Measurements from ENCODE around the gene MPI.

Gene MPI

GRCh38 chr15:74889883-74890664 lies at the start of gene MPI:
Gene MPI (plus strand): TSS chr15:74890042. CDS start chr15:74890074, 32 bp downstream.
- DNase-seq, result peak; percentile 24

- DNase-seq, result no peak
These were observed 48.7 kb upstream of the MPI start for GRCh38 chr15:74840851-74841775.

- DNase-seq, result no peak
These were observed 47.9 kb upstream of the MPI start for GRCh38 chr15:74841891-74842373.

GRCh38 chr15:74842581-74843444 lies 47.0 kb upstream of the MPI start, which contains the start of gene ULK3:
Gene ULK3 (minus strand): TSS chr15:74843156. CDS start chr15:74843105, 51 bp downstream.
- peak; percentile 63 for DNase-seq

GRCh38 chr15:74843445-74843828 lies 46.4 kb upstream of the MPI start:
- DNase-seq, result no peak

- no peak for DNase-seq
These were observed 45.9 kb upstream of the MPI start for GRCh38 chr15:74843891-74844299.

- DNase-seq, result no peak
These were observed 45.3 kb upstream of the MPI start for GRCh38 chr15:74844319-74845207.

- DNase-seq, result no peak
These were observed 44.7 kb upstream of the MPI start for GRCh38 chr15:74845208-74845568.

GRCh38 chr15:74845581-74845980 lies 44.3 kb upstream of the MPI start:
- no peak for DNase-seq

GRCh38 chr15:74847432-74847831 lies 42.4 kb upstream of the MPI start:
- no peak for DNase-seq

- DNase-seq, result no peak
These were observed 39.4 kb upstream of the MPI start for GRCh38 chr15:74850393-74850792.

GRCh38 chr15:74851960-74852359 lies 37.9 kb upstream of the MPI start:
- no peak for DNase-seq

- DNase-seq, result no peak
These were observed 35.3 kb upstream of the MPI start for GRCh38 chr15:74854453-74855022.

- no peak for DNase-seq
These were observed 34.0 kb upstream of the MPI start for GRCh38 chr15:74855857-74856256.

GRCh38 chr15:74856537-74856936 lies 33.3 kb upstream of the MPI start:
- DNase-seq, result no peak

- DNase-seq, result no peak
These were observed 32.7 kb upstream of the MPI start for GRCh38 chr15:74857082-74857655.

- DNase-seq, result no peak
These were observed 32.0 kb upstream of the MPI start for GRCh38 chr15:74857671-74858368.

GRCh38 chr15:74858369-74858740 lies 31.5 kb upstream of the MPI start:
- DNase-seq, result no peak

GRCh38 chr15:74863239-74864056 lies 26.4 kb upstream of the MPI start:
- no peak for DNase-seq
